SHP77 treated with DMSO at 0.1 percent for 48 hours (cell line): ENCODE measurements around the gene MYPN.
"Not testable (repeated sequence)": the region's sequence is repeated elsewhere in the genome, so short reads cannot be mapped to it uniquely, and the experiment has no call there.

ENCODE experiments used
- DNase-seq: peaks from one replicate; lab custom pipeline; 2025; lab: John Stamatoyannopoulos, UW

Gene MYPN

GRCh38 chr10:68109331-68109730 lies at the start of gene MYPN:
Gene MYPN, plus strand, starts transcription at chr10:68109488. Its CDS starts 11,951 bp downstream, at chr10:68121439.
- no peak for DNase-seq

GRCh38 chr10:68067029-68067428 lies 42.3 kb upstream of the MYPN start:
- DNase-seq = no peak

- no peak for DNase-seq
Measured at GRCh38 chr10:68067508-68067907, 41.8 kb upstream of the MYPN start.

- DNase-seq = no peak
Measured at GRCh38 chr10:68073631-68074030, 35.7 kb upstream of the MYPN start.

- DNase-seq = no peak
Measured at GRCh38 chr10:68074031-68074774, 35.1 kb upstream of the MYPN start.

- no peak for DNase-seq
Measured at GRCh38 chr10:68074775-68075549, 34.3 kb upstream of the MYPN start, which contains the start of gene HERC4. Gene HERC4, minus strand, starts transcription at chr10:68075283. Its CDS starts 2,175 bp downstream, at chr10:68073108.

- no peak for DNase-seq
Measured at GRCh38 chr10:68075550-68076004, 33.7 kb upstream of the MYPN start.

- not testable (repeated sequence) for DNase-seq
Measured at GRCh38 chr10:68076081-68076480, 33.2 kb upstream of the MYPN start.

- DNase-seq = no peak
Measured at GRCh38 chr10:68077026-68077425, 32.3 kb upstream of the MYPN start.

GRCh38 chr10:68079434-68079833 lies 29.9 kb upstream of the MYPN start:
- DNase-seq = no peak

GRCh38 chr10:68080853-68081431 lies 28.3 kb upstream of the MYPN start:
- DNase-seq = no peak

- DNase-seq = no peak
Measured at GRCh38 chr10:68081916-68082315, 27.4 kb upstream of the MYPN start.

GRCh38 chr10:68082872-68083271 lies 26.4 kb upstream of the MYPN start:
- DNase-seq = no peak

- no peak for DNase-seq
Measured at GRCh38 chr10:68083953-68084352, 25.3 kb upstream of the MYPN start.

- no peak for DNase-seq
Measured at GRCh38 chr10:68084469-68084868, 24.8 kb upstream of the MYPN start.

- DNase-seq = no peak
Measured at GRCh38 chr10:68086011-68086410, 23.3 kb upstream of the MYPN start.

GRCh38 chr10:68086910-68087684 lies 22.2 kb upstream of the MYPN start:
- no peak for DNase-seq

GRCh38 chr10:68087685-68088401 lies 21.4 kb upstream of the MYPN start:
- DNase-seq = no peak

GRCh38 chr10:68088740-68089139 lies 20.5 kb upstream of the MYPN start:
- no peak for DNase-seq

GRCh38 chr10:68090586-68090985 lies 18.7 kb upstream of the MYPN start:
- no peak for DNase-seq

- no peak for DNase-seq
Measured at GRCh38 chr10:68092512-68092911, 16.8 kb upstream of the MYPN start.
